ENCODE measurements around the gene PPP1R1C. TPM values are rescaled to one million over a fixed set of nuclear protein-coding genes. Genes with fewer than 3 reads are reported as not detected.

PPP1R1C gene
- total RNA-seq, 1 donor from 2014 or later: 0.07 TPM

DNA sequence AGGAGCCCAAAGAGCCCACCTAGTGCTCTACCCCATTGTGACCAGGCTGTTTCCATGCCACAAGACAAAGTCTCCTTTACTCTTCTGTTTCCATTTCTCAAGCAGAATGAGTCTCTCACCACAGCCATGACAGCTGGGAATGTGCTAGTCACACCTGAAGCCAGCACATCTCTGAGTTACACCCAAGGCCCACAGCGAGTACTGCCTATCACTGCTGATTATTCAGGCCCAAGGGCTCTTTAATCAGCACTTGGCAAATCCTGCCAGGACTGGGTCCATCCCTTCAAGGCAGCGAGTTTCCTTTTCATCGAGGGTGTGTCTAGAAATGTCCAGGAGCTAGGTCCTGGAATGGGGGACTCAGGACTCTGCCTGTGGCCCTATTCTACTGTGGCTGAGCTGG, 14.6 kb upstream of the PPP1R1C start:
- no peak for DNase-seq (ENCODE audit: low read depth, low spot score)

DNA sequence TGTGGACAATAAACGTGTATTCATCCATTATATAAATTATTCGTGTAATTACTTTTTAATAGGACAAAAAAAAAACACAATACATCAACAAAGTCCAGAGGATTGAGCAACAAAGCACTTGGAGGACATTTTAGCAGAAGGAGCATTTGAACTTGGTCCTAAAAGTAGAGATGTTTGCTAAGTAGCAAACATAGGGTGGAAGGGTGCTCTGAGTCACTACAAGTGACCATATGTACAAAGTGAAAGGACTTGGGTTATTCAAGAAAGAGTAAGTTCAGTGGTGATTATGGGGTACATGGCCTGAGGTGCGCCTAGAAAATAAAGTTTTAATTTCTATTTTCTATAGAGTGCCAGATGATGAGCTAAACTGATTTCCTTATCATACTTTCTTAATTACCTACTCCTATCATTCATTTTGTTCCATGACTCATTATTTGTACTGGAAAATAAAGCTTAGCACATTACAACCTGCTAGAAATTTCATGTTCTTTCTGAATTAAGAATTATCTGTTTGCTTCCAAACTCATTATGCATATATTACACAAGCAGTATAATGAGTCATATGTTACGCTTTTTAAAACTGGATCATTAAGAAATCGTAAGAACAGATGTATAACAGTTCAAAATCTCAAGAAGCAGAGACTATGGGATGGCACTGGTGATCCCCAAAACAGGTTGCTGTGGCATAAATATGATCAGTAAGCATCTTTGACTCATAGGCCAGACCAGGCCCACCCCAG, 13.1 kb upstream of the PPP1R1C start:
- DNase-seq (ENCODE audit: low read depth, low spot score): no peak

DNA sequence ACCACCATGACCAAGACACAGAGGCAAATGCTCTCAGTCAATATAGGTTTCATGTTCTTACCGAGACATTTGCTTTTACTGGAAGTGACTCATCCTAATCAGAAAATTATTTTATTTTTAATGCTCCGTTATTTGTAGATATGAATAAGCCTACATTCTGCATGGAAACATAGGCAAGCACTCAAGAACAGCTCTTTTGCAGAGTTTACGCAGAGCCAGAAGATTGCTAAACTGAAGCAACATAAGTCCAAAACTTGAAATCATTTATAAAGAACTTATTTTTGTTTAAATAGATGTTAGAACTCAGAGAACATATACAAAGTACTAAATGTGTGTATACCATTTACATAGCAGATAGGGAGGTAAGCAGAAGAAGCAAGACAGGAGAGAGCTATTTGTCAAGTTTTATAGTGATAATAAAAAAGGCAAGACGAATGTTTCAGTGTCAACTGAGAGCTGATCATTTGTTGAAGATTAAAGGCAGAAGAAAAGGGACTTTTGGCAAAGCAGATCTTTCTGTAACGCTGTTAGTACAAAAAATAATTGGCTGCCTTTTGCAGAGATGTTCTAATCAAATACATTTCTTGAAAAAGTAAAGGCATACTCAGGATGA, 12.4 kb upstream of the PPP1R1C start:
- DNase-seq (ENCODE audit: low read depth, low spot score): no peak

DNA sequence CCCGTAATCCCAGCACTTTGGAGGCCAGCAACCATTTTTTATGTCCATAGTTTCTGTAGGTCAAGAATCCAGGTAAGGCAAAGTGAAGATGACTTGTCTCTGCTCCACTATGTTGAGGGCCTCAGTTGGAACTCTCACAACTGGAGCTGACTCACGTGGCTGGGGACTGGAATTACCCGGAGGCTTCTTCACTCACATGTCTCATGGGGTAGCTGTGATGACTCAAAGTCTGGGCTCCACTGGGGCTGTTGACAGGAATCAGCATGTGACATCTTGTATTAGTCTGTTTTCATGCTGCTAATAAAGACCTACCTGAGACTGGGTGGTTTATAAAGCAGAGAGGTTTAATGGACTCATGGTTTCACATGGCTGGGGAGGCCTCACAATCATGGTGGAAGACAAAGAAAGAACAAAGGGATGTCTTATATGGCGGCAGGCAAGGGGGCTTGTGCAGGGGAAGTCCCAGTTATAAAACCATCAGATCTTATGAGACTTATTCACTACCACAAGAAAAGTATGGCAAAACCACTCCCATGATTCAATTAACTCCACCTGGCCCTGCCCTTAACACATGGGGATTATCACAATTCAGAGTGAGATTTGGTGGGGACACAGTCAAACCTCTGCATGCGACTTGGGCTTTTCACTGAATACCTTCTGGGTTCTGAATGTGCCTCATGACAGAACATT, 7.8 kb upstream of the PPP1R1C start:
- DNase-seq (ENCODE audit: low read depth, low spot score): no peak

DNA sequence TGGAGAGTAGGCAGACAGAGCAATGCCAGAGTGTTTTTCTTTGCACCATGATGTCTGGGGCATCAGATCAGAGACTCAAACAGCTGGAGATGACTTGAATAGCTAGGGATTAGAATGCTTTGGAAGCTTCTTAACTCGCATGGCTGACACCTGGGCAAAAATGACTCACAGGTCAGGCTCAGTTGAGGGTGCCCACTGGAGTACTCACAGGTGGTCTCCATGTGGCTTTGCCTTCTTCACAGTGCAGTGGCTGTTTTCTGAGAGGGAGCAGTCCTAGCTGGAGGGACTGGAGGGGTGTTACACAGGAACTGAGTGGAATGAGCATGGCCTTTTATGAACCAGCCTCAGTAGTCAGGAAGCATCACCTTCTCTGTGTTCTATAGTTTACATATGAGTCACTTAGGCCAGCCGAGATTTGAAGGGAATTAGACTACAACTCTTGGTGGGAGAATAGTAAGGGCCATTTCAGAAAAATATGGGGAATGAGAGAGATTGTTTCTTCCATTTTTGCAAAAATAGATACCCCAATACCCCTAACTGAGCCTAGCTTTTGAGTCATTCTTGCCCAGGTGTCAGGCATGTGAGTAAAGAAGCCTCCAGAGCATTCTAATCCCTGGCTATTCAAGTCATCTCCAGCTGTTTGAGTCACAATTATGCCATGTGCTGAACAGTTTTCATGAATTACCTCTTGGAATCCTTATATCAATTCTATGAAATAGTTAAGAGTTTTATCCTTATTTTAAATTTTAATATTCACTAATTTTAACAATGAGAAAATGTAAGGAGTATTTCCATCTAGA, 7.1 kb upstream of the PPP1R1C start:
- no peak for DNase-seq (ENCODE audit: low read depth, low spot score)

DNA sequence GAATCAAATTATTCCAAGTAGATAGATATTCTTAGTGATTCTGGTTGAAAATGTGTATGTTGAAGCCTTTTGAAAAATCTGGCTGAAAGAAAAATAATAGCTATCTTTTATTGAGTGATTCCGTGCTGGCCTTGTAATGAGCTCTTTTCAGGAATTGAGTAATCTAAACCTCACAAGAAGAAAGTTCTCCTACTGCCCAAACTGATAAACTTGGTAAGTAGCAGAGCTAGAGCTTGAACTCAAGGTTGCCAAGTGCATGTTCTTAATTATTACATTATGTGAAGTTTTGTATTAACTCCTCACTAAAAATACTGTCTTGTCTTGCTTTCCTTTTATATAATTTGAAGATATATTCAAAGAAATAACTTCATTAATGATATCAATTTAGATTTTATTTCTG, 1.6 kb upstream of the PPP1R1C start:
- DNase-seq (ENCODE audit: low read depth, low spot score): no peak

DNA sequence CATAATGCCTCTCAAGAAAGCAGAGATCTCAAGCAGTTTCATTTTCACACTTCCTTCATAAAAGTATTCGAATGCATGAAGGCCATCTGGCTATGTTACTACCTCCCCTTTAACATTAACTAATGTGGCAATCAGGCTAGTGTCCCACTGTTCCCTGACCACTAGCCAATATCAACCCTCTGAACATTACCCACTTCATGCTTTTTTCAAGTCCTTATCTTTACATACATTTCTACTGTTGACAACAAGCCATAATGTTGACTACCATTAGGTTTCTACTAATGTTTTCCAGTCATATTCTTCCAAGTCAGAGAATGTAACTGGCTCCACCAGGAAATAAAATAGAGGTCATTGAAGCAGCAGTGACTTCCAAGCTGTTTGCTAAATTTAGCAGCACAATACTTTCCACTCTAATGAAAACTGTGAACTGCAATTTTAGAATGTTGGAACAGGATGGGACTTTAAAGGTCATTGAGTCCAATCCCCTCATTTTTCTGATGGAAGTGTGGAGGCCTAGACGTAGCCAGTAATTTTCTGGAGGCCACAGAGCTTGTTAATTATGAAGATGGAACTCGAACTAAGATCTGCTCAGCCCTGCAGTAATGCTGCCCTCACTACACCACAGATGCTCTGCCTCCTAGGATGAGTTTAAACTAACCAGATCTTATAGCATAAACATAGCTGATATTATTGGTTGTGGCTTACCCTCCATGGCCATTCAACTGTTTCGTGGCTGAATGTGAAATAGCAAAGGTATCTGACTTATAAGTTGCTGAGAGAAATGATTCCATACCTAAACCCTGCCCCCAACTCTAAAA, 630 bp upstream of the PPP1R1C start:
- DNase-seq (ENCODE audit: low read depth, low spot score): no peak

DNA sequence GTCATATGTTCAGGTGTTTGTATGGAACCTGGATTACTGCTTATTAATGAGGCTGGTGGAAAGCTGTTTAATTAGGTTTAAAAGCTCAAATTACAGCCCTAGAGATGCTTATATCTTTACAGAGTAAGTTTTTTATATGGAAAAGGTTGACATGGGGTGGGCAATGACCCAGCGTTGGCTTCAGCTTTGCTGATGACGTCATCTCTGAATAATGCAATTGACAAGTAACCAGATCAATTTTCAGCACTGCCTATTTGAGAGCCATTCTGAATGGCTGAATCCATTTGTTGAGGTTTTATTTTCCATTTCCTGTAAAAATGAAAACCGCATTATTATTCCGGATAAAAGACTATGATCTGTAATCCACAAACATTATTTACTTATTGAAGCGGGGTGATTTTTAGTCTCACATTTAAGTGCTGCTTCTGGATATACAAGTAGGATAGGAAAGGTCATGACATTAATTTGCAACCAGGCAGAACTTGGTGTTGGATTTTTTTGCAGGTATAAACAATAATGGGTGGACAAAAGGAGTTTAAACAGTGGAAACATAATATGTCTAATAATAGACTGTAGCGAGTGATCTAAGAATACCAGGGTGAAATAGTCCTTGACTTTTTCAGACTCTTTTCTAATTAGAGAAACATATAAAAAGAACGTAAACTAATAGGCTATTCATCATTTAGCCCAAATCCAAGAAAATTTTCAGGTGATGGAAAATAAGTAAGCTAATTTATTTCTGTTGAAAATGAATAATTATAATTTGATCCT, 2.7 kb downstream of the PPP1R1C start:
- DNase-seq (ENCODE audit: low read depth, low spot score): no peak

DNA sequence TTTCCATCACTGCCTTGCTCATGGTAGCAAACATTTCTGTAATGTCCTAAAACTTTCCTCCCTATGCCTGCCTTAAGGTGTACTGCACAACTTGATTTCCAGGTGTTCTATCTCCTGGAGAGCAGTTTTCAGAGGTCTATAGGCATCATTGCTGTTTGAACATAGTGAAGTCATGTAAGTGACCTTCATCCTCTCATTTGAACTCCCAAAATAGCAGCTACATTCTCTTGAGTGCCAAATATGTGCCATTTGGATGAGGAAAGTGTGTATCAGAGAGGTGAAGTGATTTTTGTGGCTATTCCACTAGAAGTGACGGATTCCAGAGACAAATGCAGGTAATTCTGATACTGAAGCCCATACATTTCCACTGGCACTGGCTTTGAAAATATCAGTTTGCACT, 3.4 kb downstream of the PPP1R1C start:
- DNase-seq (ENCODE audit: low read depth, low spot score): no peak

DNA sequence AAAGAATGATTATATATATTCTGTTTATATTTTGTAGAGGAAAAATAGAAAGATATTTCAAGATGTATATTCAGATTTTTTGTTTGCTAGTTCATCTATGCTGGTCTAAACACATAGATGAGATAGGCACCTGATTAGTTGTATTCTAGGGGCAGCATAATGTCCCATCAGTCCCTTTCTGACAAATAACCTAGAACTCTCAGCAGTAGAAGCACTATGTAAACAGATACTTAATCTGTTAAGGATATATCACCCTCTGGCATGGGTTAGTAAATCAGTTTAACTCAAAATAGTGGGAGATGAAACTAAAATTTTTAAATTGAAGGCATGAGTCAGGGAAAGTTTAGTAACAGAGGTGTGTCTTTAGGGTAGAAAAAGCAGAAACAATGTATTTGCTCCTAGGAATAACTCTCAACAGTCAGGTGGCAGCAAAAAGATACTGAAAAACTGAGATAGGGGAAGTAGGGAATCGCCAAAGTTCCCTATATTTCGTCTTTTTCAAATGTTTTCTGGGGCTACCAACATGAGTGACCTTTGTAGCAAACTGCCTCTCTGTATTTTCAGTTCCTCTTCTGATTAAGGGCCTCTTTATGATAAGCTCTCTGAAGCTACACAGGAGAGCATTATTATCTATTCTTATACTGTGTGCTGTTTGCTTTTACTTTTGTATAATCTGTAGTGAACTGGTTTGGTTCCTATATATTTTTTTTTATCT, 5.7 kb downstream of the PPP1R1C start:
- DNase-seq (ENCODE audit: low read depth, low spot score): no peak

DNA sequence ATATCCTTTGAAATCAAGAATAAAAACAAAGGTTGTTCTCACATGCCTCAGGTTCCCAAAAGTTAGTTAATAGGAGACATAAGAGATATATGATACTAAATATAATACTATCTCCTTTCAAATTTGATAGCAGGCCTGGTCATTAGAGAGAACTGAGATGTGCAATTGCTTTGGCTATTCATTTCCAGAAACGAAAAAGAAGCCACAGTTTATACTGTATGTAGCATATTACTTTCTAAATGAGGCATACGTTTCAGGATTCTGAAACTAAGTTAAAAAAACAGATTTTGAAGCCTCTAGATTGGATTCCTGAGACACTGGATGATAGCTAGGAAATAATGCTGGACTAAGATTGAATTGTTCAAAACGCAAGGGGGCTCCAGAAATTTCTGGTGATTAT, 7.1 kb downstream of the PPP1R1C start:
- DNase-seq (ENCODE audit: low read depth, low spot score): no peak

DNA sequence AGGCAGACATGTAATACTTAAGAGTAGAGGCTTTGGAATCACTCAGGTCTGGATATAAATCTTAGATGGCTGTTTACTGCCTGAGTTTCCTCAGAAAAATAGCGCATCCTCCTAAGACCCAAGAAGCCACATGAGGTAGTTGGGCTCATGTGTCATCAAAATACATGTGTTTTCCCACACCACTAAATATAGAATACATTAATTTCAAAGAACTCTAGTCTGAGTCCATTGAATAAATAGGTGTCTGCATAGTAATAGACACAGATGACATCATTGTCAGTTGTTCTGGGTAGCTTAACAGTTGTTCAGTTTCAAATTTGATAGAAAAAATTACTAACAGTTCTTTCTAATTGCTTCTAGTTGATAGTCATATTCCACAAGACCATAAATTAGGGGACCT, 9.6 kb downstream of the PPP1R1C start:
- no peak for DNase-seq (ENCODE audit: low read depth, low spot score)

DNA sequence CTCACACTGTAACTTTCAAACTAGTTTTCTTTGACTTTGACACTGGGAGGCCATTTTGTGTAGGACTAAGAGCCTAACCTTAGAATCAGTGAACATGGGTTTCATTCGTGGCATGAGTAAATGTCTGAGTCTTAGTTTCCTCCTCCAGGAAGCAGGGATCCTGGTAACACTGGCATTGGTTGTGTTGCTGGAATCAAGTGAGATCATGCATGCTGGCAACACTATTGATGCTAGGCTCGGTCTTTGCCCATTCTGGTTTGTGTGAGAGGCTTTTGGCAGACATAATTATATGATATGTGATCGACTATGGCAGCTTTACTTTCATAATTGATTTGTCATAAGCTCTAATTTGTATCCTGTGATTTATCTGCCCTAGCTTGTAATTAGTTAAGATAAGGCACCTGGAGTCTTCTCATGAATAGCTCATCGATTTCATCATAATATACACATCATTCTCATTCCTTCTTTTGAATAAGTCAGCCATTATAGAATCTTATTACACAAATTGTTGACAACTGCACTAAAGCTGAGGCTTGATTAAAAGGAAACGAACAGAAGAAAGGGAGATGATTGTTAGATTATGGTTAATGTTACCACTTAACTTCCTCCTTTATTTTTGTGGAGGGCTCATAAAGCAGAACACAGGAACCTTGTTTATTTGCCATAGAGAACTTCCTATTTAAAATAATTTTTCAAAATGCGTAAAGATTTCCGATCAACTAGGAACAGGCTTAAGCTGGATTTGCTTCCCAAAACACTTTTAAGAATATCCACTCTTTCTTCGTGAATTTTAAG, 12.6 kb downstream of the PPP1R1C start:
- DNase-seq (ENCODE audit: low read depth, low spot score): no peak

DNA sequence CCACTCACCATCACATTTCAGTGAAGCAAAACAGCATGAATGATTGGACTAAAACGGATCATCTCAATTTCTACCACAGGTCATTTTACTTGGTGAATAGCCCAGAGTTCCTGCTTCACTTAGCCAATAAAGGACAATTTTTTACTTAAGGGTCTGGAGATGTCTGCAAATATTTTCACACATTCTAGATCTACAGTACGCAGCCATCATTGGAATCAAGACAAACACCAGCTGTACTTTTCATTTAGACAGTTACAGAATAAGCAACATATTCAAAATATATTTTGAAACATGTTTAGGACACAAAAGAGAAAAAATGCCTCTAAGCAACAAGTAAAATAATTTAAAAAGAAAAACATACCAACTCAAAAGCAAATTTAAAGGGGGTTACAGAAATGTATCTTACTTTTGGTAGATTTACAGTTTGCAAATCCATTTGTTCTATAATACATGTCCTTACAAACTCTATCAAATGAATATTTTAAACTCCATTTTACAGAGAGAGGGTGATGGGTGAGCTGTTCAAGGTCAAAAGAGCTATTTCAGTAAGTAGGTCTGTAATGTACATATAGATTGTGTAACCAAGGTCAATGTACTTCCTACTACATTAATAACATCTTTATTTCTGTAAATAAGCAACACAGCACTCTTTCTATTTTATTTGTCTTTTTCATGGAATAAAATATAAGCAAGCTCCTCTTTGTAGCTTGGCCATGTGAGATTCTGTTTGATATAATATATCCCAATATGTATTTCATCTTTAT, 13.4 kb downstream of the PPP1R1C start:
- no peak for DNase-seq (ENCODE audit: low read depth, low spot score)

DNA sequence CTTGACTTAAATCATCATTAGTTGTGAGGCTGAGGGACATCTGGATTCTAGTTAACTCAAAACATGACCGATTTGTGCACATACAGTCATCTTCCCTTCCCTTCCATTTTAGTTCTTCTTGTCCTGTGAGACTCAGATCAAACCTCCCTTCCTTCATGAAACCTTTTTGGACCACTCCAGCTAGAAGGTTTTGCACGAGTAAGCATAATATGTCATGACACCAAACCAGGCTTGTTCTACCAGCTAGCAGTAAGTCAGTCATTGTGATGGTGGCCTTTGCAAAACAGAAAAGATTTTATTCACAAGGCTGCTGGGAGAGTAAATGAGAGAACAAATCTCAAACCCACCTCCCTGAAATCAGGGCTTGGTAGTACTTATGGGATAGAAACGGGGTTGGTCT, 14.3 kb downstream of the PPP1R1C start:
- DNase-seq (ENCODE audit: low read depth, low spot score): no peak

DNA sequence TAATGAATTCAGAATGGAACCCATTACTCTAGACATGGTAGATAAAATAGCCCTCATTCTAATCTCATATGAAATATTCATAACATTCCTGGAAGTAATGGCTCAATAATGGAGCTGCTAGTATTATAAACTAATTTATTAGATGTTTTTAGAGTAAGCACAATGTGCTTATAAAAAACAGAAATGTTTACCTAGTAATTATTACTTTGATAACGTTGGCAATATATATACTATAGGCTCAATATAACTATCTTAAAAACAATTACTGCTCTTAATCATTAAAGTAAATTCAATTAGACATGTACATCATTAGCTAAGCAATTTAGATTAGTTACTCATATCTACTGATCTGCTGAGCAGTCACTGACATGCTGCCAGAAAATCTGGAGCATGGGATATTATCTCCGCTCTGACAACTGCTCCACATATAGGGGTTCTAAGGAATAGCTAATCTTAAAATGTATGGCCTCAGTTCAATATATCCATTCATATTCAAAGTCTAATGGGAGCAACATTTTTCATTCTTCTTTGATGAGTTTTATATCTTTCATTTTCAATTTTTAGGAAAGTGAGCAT, 19.4 kb downstream of the PPP1R1C start:
- no peak for DNase-seq (ENCODE audit: low read depth, low spot score)

DNA sequence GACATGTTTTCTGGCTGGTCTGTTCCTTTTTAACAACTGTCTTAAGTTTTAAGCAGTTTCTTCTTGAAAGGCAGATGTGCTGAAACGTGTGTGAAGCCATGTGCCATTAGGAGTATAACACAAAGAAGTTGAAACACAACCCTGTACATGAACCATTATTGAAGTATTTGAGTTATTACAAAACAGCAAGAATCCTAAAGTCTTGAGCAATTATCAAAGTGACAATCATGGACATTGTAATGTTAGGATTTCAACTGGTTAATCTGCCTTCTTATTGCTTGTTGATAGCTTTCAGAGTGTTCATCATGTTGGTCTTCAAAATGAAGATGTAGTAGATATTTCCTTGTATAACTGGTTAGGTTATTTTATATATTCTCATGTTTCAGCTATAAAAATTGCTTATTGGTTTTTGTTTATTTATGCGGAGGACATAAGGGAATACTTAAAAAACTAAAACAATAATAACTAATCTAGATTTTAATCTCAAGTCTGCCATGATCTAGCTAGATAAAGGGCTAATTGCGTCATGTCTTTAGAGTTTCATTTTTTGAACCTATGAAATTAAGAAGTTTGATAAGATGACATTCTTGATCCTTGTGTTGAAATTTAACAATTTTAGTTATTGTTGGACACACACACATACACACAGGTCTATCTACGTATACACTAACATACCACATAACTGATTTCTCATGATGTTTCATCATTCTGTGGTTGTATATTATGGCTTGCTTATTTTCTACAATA, 21.1 kb downstream of the PPP1R1C start:
- DNase-seq (ENCODE audit: low read depth, low spot score): no peak
